Mucosa of gallbladder (tissue), 1 donor: Measurements from ENCODE around the gene TINAGL1. TPM values are rescaled to one million over a fixed set of nuclear protein-coding genes. Genes with fewer than 3 reads are reported as not detected.
"Not testable (repeated sequence)": the region's sequence is repeated elsewhere in the genome, so short reads cannot be mapped to it uniquely, and the experiment has no call there.

ENCODE experiments used
- DNase-seq: peaks from one replicate; pipeline ENCODE4 v3.0.0-alpha.2; 2020; ENCODE audit warnings: low spot score
- total RNA-seq: library from RNA; stranded (reverse); gene quantifications from one replicate; pipeline ENCODE4 v1.2.1, GENCODE V29; 2021
- donor health status: DM: no; HTN: no; CAD: no.

The TINAGL1 gene
- total RNA-seq, 1 donor from 2014 or later: 169 TPM

DNA sequence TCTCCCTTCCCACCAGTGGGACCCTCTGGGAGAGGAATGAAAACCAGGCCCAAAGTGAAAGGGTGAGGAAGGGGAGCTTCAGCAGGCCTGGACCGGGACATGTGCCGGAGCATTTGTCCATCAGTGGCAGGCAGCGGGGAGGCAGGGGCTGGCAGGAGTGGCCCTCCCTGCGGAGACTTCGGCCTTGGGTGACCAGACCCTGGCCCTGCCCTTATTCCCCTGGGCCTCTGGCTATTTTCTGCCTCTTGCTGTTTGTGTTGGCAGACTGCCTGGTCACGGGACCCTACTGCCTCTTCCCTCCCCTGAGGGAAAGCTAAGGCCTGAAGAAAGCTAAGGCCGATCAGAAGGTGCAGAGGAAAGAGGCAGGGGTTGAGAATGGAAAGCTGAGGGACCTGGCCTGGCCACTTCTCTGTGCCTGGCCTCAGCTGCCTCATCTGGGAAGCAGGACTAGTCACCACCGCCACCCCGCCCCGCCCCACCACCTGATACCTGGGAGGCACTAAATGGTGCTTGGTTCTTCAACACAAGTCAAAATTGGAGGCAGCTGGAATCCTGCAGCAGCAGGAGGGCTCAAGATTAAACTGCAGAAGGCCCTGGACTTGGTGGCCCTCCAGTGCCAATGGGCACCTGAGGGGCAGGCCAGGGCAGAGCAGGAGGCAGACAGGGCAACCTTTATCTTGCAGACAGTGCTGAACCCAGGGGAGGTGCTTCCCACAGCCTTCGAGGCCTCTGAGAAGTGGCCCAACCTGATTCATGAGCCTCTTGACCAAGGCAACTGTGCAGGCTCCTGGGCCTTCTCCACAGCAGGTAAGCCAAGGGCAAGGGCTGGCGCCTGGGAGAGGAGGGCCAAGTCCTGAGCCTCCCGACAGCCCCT lies 7.9 kb downstream of the TINAGL1 start:
- peak; percentile 89 for DNase-seq

DNA sequence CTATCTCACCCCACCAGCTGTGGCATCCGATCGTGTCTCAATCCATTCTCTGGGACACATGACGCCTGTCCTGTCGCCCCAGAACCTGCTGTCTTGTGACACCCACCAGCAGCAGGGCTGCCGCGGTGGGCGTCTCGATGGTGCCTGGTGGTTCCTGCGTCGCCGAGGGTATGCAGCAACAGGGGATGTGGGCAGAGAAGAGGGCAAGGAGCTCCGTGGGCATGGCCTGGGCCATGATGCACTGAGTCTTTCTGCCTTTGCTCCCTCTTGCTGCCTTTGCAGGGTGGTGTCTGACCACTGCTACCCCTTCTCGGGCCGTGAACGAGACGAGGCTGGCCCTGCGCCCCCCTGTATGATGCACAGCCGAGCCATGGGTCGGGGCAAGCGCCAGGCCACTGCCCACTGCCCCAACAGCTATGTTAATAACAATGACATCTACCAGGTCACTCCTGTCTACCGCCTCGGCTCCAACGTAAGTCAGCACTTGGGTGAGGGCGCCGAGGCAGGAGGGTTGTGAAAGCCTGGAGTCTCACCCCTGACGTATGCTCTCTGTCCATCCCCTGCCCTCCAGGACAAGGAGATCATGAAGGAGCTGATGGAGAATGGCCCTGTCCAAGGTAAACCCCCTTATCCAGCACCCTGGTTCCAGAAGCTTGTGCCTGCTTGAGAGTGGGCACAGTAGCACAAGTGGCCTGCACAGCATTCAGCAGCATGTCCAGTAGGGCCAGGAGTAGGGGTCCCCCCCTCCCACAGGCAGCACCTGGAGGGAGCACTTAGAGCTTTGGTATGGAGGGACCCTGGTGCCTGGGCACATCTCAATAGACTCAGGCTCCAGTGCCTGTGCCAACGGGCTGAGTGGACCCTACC lies 8.8 kb downstream of the TINAGL1 start:
- no peak for DNase-seq

DNA sequence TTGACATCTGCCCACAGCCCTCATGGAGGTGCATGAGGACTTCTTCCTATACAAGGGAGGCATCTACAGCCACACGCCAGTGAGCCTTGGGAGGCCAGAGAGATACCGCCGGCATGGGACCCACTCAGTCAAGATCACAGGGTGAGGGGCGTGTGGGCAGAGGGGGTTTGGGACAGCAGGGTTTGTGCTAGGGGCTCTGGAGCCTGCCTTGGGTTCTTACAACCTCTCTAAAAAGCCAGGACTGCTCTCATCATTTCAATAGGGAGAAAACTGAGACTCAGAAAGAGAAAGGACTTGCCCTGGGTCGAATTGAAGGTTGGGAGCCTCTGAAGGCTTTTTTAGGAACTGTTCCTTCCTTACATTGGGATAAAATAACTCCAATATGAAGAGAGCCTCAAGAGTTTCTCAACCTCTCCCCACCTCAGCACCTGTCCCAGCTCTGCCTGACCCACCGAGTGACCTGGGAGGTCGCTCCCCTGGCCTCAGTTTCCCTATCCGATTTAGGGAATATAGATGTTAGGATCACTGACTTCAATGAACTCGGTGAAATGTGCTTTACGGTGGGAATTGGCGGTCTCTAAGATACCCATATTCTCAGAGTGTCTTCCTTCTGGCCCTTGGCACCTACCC lies 9.5 kb downstream of the TINAGL1 start:
- DNase-seq: no peak

DNA sequence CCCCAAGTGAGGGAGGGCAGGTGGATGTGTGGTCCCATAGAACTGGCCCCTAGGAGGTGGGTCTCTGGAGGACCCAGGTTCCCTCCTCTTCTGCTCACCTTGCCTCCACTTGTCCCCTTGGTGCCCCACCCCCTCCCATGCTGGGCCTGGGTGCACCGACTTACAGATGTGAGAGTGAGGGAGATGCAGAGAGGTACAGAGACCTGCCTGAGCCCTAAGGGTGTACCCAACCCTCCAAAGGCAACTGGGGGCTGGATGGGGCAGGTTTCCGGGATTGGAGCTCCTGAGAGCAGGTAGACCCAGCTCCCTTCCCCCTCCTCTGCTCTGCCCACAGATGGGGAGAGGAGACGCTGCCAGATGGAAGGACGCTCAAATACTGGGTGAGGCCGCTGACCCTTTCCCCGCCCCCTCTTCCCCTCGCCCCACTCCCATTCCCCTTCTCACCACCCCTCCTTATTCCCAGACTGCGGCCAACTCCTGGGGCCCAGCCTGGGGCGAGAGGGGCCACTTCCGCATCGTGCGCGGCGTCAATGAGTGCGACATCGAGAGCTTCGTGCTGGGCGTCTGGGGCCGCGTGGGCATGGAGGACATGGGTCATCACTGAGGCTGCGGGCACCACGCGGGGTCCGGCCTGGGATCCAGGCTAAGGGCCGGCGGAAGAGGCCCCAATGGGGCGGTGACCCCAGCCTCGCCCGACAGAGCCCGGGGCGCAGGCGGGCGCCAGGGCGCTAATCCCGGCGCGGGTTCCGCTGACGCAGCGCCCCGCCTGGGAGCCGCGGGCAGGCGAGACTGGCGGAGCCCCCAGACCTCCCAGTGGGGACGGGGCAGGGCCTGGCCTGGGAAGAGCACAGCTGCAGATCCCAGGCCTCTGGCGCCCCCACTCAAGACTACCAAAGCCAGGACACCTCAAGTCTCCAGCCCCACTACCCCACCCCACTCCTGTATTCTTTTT lies 10.3 kb downstream of the TINAGL1 start:
- DNase-seq: no peak

DNA sequence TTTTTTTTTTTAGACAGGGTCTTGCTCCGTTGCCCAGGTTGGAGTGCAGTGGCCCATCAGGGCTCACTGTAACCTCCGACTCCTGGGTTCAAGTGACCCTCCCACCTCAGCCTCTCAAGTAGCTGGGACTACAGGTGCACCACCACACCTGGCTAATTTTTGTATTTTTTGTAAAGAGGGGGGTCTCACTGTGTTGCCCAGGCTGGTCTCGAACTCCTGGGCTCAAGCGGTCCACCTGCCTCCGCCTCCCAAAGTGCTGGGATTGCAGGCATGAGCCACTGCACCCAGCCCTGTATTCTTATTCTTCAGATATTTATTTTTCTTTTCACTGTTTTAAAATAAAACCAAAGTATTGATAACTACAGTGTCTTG lies 11.0 kb downstream of the TINAGL1 start:
- DNase-seq: not testable (repeated sequence)

DNA sequence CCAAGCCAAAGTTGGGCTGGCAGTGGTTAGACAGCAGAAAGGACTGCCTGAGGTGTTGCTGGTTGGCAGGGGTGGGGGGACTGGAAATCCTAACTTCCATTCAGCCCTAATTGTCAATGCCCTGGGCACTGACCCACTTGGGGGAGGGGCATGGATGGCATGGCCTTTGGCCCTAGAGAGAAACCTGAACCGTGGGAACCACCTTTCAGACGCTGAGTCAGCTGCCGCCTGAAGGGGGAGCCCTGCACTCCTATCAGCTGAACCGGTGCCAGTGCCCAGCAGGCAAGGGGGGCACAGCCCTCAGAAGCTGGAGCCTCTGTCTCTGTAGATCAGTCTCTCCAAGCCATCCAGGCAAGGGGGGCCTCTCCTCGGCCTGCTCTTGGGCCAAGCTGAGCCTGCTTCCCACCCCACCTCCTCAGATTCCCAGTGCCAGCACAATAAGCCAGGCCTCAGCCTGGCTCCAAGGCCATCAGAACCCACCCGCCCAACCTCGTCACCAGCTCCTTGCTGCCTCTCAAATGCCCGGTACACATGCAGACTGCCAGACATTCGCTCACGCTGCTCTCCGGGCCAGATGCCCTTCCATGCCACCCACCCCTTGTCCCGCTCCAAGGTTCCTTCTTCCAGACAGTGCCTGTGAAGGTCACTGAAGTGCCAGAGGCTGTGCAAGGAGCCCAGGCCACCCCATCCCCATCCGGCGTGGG lies 11.6 kb downstream of the TINAGL1 start:
- no peak for DNase-seq

DNA sequence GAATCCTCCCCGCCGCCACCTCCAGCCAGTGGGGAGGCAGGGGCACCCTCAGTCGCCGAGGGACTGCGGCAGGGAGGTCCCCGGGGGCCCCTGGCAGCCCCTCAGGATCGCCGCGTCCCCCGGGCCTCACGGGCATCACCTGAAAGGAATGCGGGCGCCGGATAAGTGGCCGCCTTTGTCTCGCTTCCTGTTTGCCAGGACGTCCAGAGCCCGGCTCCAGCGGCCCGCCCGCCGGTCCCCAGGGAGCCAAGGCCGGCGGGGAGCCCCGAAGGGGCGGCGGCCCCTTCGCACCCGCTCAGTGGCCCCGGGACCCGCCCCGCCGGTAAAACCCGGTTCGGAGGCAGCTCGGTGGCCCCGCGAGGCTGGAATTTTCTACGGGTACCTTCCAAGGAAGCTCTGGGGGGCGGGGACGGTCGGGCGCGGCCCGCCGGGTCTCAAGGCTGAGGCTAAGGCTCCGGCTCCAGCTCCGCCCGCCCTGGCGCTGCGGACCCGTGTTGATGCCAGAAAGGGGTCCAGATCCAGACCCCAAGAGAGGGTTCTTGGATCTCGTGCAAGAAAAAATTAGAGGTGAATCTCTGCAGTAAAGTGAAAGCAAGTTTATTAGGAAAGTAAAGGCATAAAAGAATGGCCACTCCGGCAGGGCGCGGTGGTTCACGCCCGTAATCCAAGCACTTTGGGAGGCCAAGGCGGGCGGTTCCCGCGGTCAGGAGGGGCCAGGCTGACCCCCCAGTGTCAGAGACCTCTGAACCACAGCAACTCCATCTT lies 12.6 kb downstream of the TINAGL1 start:
- DNase-seq: no peak

DNA sequence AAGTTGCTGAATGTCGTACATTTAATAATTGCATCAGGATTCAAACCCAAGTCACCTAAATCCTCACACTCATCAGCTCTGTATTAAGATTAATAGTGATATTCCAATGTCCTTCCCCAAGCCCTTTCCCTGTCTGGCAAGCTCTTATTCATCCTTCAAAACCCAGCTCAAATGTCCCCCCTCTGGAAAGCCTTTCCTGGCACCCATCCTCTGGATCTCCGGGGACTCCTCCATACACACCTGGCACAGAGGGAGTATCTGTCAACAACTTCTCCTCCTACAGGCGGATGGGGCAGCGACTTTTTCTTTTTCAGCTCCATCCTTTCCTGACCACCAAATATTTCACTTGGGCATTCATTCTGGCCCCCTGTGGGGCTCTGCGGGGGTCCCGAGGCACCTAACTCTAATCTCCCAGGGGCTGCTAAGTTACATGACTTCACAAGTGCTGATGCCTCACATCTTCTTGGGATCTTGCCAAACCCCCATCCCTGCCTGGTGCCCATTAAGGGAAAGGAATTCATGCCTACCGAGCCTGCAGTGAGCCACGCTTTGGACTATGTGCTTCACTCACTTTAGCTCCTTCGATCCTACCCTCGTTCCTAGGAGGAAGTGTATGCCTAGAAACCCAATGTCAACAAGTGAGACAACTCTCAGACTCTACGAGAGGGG lies 15.2 kb downstream of the TINAGL1 start:
- DNase-seq: peak; percentile 69

DNA sequence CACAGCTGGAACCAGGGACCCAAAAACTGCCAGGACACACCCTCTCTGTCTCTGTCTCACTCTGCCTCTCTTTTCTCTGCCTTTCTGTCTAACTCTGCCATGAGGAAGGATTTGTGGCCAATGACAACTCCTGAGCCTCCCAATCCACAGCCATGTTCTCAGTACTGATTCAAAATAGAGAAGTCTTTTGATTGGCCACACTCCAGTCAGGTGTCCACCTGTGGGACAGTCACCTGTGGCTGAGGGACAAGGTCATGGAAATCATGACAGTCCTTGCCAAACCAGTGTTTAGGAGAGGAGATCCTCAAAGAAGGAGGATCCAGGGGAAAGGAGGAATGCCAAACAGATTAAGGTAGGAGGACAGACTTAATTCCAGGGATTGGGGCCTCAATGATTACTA lies 15.8 kb downstream of the TINAGL1 start:
- no peak for DNase-seq

DNA sequence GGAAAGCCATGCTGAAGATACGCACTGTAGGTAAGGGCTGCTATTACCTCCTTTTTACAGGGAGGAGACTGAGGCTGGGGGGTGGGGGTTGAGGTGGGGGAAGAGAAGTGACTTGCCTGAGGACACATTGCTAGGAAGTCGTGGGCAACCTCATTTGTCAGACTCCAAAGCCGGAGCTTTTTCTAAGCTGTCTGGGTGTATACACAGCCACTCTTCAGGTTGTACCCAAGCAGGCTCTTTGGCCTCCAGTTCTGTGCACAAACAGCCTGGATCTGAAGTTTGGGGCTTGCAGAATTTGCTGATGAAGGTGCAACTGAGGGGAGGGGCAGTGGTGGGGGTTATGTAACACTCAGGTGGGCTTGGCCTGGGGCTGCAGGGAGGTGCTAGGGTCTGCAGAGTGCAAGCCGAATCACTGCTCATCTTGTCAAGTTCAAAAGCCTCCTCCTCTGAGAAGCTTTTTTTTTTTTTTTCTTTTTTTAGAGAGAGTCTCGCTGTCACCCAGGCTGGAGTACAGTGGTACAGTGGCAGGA lies 16.9 kb downstream of the TINAGL1 start:
- no peak for DNase-seq

DNA sequence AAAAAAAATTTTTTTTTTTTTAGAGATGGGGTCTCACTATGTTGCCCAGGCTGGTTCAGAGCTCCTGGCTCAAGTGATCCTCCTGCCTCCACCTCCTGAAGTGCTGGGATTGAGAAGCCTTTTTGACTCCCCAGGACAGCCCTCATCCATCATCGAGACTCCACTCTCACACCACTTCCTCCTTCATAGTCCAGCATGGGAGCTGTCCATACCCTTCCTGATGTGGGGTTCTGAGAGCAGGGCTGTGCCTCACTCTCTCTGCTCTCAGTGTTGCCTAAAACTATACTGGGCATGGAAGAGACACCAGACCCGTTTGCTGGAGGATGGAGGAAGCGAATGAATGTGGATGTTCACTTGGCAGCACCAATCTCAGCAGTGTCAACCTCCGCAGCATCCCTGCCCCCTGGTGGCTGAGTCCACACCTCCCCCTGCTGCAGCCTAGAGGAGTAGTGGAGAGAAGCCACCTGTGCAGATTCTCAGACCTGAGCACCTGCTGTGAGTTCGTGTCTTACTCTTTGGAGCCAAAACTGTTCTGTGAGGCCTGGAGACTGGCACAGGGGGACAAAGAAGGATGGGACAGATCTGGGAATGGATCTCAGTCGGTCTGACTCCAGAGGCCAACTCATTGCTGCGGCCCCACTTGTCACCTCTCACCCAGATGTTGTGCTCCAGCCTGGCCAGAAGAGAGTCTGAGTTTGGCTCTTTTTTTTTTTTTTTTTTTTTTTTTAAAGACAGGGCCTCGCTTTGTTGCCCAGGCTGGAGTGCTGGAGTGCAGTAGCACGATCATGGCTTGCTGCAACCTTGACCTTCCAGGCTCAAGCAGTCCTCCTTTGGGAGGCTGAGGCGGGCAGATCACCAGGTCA lies 17.7 kb downstream of the TINAGL1 start:
- DNase-seq: peak; percentile 82

DNA sequence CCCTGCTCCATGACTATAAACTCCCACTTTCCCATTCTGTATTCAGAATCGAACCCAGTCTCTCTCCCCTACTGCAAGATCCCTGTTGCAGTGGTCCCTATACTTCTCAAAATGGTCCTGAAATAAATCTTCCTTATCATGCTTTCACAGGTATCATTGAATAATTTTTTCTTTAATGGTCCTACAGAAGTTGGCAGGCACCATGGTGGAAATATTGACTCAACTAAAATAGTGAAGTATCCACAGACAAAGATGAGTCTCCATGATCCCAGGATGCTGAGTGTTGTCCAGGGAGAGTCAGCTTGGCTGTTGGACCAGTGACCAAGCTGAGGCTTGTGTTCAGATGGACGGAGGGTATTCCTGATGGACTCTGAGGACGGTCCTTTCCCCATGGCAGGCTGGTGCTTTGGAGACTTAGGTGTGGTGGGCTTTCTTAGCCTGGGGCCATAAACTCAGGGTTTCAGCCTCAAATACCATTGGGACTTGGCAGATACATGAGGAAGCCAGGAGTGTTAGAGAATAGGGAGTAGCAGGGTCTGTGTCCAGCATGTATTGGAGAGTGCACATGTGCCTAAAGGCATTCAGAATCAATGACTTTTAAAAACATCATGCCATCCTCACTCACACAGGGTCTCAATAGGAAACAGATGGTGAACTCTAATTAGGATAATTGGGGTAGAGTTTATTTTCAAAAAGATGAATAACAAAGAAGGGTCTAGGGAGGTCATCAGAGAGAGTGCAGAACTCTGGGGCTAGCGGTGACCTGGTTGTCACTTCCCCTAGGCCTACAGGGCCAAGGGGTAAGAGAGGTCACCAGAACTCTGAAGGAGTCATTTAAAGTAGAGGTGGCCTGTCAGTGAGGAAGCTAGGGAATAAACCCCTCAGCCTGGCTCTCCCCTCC lies 19.8 kb downstream of the TINAGL1 start:
- DNase-seq: no peak

DNA sequence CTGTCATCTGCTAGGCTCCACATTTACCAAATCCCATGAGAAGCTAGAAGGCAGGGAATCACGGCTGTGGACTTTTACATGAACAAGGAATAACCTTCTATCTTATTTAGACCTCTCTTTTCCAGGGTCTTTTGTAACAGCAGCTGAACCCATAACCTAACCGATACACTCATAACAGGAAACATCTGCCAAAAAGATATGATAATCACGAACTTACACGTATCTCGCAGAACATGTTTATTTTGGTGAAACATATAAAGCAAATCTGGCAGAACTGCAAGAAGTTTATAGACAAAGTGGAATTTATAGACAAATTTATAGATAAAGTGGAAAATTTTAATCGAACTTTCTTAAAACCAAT lies 20.4 kb downstream of the TINAGL1 start:
- no peak for DNase-seq

DNA sequence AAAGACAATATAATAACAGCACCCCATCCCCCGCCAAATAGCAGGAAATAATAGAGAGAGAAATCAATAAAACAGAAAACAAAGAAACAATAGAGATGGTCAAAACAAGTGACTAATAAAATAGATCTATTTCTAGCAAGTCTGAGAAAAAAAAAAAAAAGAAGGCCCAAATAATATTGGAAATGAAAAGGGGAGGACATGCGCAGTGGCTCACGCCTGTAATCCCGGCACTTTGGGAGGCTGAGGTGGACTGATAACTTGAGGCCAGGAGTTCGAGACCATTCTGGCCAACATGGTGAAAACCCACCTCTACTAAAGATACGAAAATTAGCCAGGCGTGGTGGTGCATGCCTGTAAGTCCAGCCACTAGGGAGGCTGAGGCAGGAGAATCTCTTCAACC lies 22.7 kb downstream of the TINAGL1 start:
- no peak for DNase-seq

DNA sequence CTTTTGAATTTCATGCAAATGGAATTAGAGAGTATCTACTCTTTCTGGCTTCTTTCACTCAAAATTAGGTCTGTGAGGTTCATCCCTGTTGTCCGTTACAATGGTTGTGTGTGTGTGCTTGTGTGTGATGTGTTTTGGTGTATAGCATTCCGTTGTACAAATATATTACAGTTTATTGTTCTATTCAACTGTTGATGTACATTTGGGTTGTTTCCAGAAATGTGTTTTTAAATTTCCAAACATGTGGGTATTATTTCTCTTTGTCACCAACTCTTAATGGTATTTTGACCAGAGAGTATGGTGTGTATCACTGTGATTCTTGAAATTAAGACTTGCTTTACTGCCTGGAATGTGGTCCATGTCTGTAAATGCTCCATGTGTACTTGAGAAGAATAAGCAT lies 24.3 kb downstream of the TINAGL1 start:
- no peak for DNase-seq

DNA sequence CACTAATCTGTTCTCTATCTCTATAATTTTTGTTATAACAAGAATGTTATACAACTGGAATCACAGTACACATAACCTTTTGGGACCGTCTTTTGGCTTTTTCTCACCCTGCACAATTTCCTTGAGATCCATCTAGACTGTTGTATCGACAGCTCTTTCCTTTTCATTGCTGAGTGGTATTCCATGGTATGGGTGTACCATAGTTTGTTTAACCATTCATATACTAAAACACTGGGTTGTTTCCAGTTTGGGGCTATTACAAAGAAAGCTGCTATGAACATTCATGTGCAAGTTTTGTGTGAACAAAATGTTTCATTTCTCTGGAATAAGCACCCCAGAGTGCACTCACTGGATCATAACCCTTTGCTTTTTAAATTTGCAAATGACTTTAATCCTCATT lies 25.8 kb downstream of the TINAGL1 start:
- no peak for DNase-seq

DNA sequence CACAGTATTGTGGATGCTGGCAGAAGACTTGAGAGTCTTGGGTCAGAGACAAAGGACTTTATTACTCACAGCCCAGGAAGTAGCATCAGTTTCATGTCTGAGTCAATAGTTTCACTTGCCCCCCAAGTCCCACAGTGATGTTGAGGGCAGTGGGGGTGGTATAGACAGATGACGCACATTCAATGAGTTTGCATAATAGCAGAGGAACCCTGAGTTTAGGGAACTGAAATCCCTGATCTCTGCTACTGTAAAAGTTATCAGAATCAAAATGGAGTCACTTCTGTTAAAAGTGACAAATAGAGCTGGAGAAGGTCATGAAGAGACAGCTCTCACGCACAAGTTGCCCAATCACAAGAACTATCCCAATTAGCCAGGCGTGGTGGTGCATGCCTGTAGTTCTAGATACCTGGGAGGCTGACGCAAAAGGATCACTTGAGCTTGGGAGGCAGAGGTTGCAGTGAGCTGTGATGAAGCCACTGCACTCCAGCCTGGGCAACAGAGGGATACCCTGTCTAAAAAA lies 29.7 kb downstream of the TINAGL1 start:
- DNase-seq: no peak
